C4-2B (cell line): ENCODE measurements around the gene RPTOR.

Experiments used
- H3K27ac ChIP-seq: fragments of 450-650 bp; 2 replicates; pipeline ENCODE4 v1.5.1; 2017
- CTCF ChIP-seq: fragments of 450-650 bp; conservative IDR thresholded peaks from 2 replicates; pipeline ENCODE4 v1.5.1; 2017; ENCODE audit warnings: mild to moderate bottlenecking
- ZFX ChIP-seq: fragments of 450-650 bp; IDR thresholded peaks from 2 replicates; pipeline ENCODE4 v1.6.1; 2017

Gene RPTOR

GRCh38 chr17:81000631-81001357 lies 456.2 kb downstream of the RPTOR start:
- no peak for TF ChIP-seq ZFX
- TF ChIP-seq CTCF: no peak
- H3K27ac ChIP-seq: no peak overlapping the region

- H3K27ac ChIP-seq: no peak overlapping the region
- TF ChIP-seq CTCF: no peak
- TF ChIP-seq ZFX: no peak
Measured at GRCh38 chr17:81002013-81002384, 457.4 kb downstream of the RPTOR start.

DNA sequence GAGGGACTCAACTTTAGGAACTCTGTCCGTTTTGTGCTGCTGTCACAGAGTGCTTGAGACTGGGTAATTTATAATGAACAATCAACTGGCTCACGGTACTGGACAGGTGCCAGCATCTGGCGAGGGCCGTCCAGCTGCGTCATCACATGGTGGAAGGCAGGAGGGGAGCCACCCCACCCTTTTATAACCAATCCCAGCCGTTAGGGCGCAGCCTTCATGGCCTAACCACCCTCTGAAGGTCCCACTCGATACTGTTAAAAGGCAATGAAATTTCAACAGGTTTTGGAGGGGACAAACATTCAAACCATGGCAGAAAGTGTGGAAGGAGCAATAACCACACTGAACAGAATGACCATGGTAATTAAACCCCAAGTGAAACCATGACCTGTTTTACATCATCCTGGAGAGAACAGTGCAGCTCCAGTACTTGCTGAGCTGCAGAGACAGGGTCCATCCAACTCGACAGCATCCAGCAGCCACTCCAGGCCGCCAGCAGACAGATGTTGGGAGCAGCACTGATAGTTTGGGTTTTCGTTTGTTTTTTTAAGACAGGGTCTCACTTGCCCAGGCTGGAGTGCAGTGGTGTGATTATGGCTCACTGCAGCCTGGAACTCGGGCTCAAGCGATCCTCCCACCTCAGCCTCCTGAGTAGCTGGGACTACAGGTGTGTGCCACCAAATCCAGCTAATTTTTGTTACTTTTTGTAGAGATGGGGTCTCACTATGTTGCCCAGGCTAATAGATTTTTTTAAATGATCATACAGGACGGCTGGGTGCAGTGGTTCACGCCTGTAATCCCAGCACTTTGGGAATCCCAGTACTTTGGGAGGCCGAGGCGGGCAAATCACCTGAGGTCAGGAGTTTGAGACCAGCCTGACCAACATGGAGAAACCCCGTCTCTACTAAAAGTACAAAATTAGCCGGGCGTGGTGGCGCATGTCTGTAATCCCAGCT lies 458.0 kb downstream of the RPTOR start:
- H3K27ac ChIP-seq: no peak overlapping the region
- TF ChIP-seq CTCF (no peak), ZFX (no peak)

DNA sequence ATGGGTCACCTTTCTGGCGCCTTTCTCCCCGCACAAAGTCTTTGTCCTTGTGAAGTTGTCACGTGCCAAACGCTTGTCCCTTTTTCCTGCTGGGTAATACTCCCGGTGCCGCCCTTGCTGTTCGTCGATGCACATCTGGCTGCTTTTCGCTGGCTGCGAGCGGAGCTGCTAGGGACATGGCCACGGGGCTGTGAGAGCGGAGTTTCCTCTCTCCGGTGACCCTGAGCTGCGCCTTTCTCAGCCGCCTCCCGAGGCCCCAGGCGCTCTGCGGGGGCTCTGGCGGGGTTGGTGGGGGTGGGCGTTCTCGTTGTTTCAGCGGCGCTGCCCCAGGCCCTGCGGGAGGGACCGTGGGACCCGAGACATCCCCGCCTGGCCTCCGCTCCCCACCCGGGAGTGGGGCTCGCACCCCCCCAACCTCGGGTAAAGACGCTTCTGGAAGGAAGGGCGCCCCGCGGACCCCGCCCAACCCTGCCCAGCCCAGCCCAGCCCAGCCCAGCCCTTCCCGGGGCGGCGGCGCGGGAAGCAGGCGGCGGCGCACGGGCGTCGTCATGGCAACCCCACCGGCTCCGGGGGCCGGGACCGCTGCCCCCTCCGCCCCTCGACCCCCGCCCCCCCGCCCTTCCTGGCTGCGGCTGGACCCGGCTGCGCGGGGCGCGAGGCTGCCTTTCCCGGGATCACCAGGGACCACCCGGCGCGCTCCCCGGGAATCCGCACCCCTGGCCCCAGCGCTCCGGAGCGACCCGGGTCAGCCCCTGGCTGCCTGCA lies 459.3 kb downstream of the RPTOR start:
- TF ChIP-seq CTCF: no peak
- no peak for TF ChIP-seq ZFX
- no peak overlapping the region for H3K27ac ChIP-seq

GRCh38 chr17:81006891-81007290 lies 462.3 kb downstream of the RPTOR start:
- H3K27ac ChIP-seq: no peak overlapping the region
- TF ChIP-seq CTCF (no peak), ZFX (no peak)

GRCh38 chr17:81008140-81008539 lies 463.5 kb downstream of the RPTOR start:
- TF ChIP-seq CTCF (no peak), ZFX (no peak)
- no peak overlapping the region for H3K27ac ChIP-seq
